ENCODE results near the gene RIMKLA. TPM values are rescaled to one million over a fixed set of nuclear protein-coding genes. Genes with fewer than 3 reads are reported as not detected.

The RIMKLA gene
- total RNA-seq, 2 experiments from 2014 or later: 6.7 to 8.9 TPM

- no peaks in the 10 kb centered on the region for H3K9me3 Mint-ChIP-seq (ENCODE audit: low read depth)
- ATAC-seq: no peak
- no peaks in the 10 kb centered on the region for H3K36me3 Mint-ChIP-seq (ENCODE audit: low read depth)
- POLR2A ChIA-PET: no interaction called here
- peaks cover 2% of the 10 kb centered on the region for H3K27me3 Mint-ChIP-seq
- H3K4me3 Mint-ChIP-seq: no peak overlapping the region
- no peak for DNase-seq
- peaks cover 3% of the 10 kb centered on the region for H3K4me1 Mint-ChIP-seq
- intact Hi-C loops (cut with DNase I, micrococcal nuclease): loop anchor here (5.0 to 10.0 kb wide), 2 partner anchors 232 to 404 kb away; no protein-coding TSS in a partner anchor
- H3K27ac Mint-ChIP-seq: no peak overlapping the region
- CTCF ChIA-PET: no interaction called here
Measured at GRCh38 chr1:42343049-42343448, 37.5 kb upstream of the RIMKLA start.

- intact Hi-C loops (cut with DNase I, micrococcal nuclease): loop anchor here in 1 of 2 experiments (10.0 kb wide), 1 partner anchor 226 kb away; no protein-coding TSS in a partner anchor
- Mint-ChIP-seq H3K9me3 (ENCODE audit: low read depth) (no peaks in the 10 kb centered on the region), H3K36me3 (ENCODE audit: low read depth) (no peaks in the 10 kb centered on the region), H3K27me3 (peaks cover 14% of the 10 kb centered on the region), H3K4me3 (no peak overlapping the region), H3K27ac (no peak overlapping the region), H3K4me1 (no peaks in the 10 kb centered on the region)
- no peak for DNase-seq
- ChIA-PET POLR2A (no interaction called here), CTCF (no interaction called here)
- peak; percentile 47 for ATAC-seq
Measured at GRCh38 chr1:42348498-42348897, 32.1 kb upstream of the RIMKLA start.

- Mint-ChIP-seq H3K4me3 (no peak overlapping the region), H3K27ac (no peak overlapping the region), H3K27me3 (peaks cover 14% of the 10 kb centered on the region), H3K4me1 (no peaks in the 10 kb centered on the region), H3K9me3 (ENCODE audit: low read depth) (no peaks in the 10 kb centered on the region), H3K36me3 (ENCODE audit: low read depth) (no peaks in the 10 kb centered on the region)
- POLR2A ChIA-PET: no interaction called here
- CTCF ChIA-PET: interaction anchor here (0.7 to 1.1 kb wide), 3 partner anchors 12 to 203 kb away, joined by 3 read pairs; no protein-coding TSS in a partner anchor
- ATAC-seq (no peak), DNase-seq (no peak)
- intact Hi-C loops (cut with DNase I, micrococcal nuclease): no loop called here
Measured at GRCh38 chr1:42350086-42350485, 30.5 kb upstream of the RIMKLA start.

GRCh38 chr1:42358791-42359190, 21.8 kb upstream of the RIMKLA start:
- intact Hi-C loops (cut with DNase I, micrococcal nuclease): no loop called here
- Mint-ChIP-seq H3K36me3 (ENCODE audit: low read depth) (no peaks in the 10 kb centered on the region), H3K27ac (peak overlapping the region; percentile 47), H3K9me3 (ENCODE audit: low read depth) (no peaks in the 10 kb centered on the region), H3K4me1 (peaks cover 15% of the 10 kb centered on the region), H3K27me3 (peaks cover 2% of the 10 kb centered on the region), H3K4me3 (no peak overlapping the region)
- POLR2A ChIA-PET: no interaction called here
- DNase-seq: no peak
- CTCF ChIA-PET: no interaction called here
- peak; percentile 63 for ATAC-seq

- intact Hi-C loops (cut with DNase I, micrococcal nuclease): no loop called here
- ATAC-seq (no peak), DNase-seq (no peak)
- CTCF ChIA-PET: no interaction called here
- no peak overlapping the region for H3K4me3 Mint-ChIP-seq
- H3K9me3 Mint-ChIP-seq (ENCODE audit: low read depth): no peaks in the 10 kb centered on the region
- POLR2A ChIA-PET: no interaction called here
- peaks cover 2% of the 10 kb centered on the region for H3K27me3 Mint-ChIP-seq
- peaks cover 15% of the 10 kb centered on the region for H3K4me1 Mint-ChIP-seq
- H3K27ac Mint-ChIP-seq: no peak overlapping the region
- H3K36me3 Mint-ChIP-seq (ENCODE audit: low read depth): no peaks in the 10 kb centered on the region
Measured at GRCh38 chr1:42359466-42359865, 21.1 kb upstream of the RIMKLA start.

GRCh38 chr1:42364089-42364488, 16.5 kb upstream of the RIMKLA start:
- CTCF ChIA-PET: no interaction called here
- no peak for ATAC-seq
- intact Hi-C loops (cut with DNase I, micrococcal nuclease): no loop called here

GRCh38 chr1:42364542-42364941, 16.1 kb upstream of the RIMKLA start:
- no peak for DNase-seq
- intact Hi-C loops (cut with DNase I, micrococcal nuclease): no loop called here
- H3K4me1 Mint-ChIP-seq: peaks cover 6% of the 10 kb centered on the region
- ATAC-seq: no peak
- no peaks in the 10 kb centered on the region for H3K36me3 Mint-ChIP-seq (ENCODE audit: low read depth)
- ChIA-PET CTCF (interaction anchor here (0.5 kb wide), 1 partner anchor 485 kb away, joined by 3 read pairs; no protein-coding TSS in a partner anchor), POLR2A (no interaction called here)
- H3K27ac Mint-ChIP-seq: no peak overlapping the region
- H3K27me3 Mint-ChIP-seq: peaks cover 6% of the 10 kb centered on the region
- H3K9me3 Mint-ChIP-seq (ENCODE audit: low read depth): no peaks in the 10 kb centered on the region
- H3K4me3 Mint-ChIP-seq: no peak overlapping the region

More at GRCh38 chr1:42364089-42364488, 16.5 kb upstream of the RIMKLA start:
- no peak for DNase-seq
- H3K27me3 Mint-ChIP-seq: peaks cover 6% of the 10 kb centered on the region
- peaks cover 9% of the 10 kb centered on the region for H3K4me1 Mint-ChIP-seq
- no peak overlapping the region for H3K27ac Mint-ChIP-seq
- H3K36me3 Mint-ChIP-seq (ENCODE audit: low read depth): no peaks in the 10 kb centered on the region
- POLR2A ChIA-PET: no interaction called here
- no peaks in the 10 kb centered on the region for H3K9me3 Mint-ChIP-seq (ENCODE audit: low read depth)
- H3K4me3 Mint-ChIP-seq: no peak overlapping the region

GRCh38 chr1:42365118-42365517, 15.5 kb upstream of the RIMKLA start:
- ATAC-seq (no peak), DNase-seq (no peak)
- ChIA-PET POLR2A (no interaction called here), CTCF (interaction anchor here (0.5 kb wide), 1 partner anchor 485 kb away, joined by 3 read pairs; no protein-coding TSS in a partner anchor)
- Mint-ChIP-seq H3K27me3 (peaks cover 9% of the 10 kb centered on the region), H3K36me3 (ENCODE audit: low read depth) (no peaks in the 10 kb centered on the region), H3K9me3 (ENCODE audit: low read depth) (no peaks in the 10 kb centered on the region), H3K4me3 (no peak overlapping the region), H3K27ac (no peak overlapping the region), H3K4me1 (peaks cover 4% of the 10 kb centered on the region)
- intact Hi-C loops (cut with DNase I, micrococcal nuclease): no loop called here

- ATAC-seq (no peak), DNase-seq (no peak)
- H3K4me3 Mint-ChIP-seq: no peak overlapping the region
- no peaks in the 10 kb centered on the region for H3K36me3 Mint-ChIP-seq (ENCODE audit: low read depth)
- ChIA-PET POLR2A (interaction anchor here (0.8 kb wide), 1 partner anchor 29 kb away, joined by 4 read pairs; no protein-coding TSS in a partner anchor), CTCF (interaction anchor here (1.0 kb wide), 1 partner anchor 54 kb away, joined by 3 read pairs; no protein-coding TSS in a partner anchor)
- H3K9me3 Mint-ChIP-seq (ENCODE audit: low read depth): no peaks in the 10 kb centered on the region
- H3K27me3 Mint-ChIP-seq: peaks cover 8% of the 10 kb centered on the region
- H3K27ac Mint-ChIP-seq: no peak overlapping the region
- H3K4me1 Mint-ChIP-seq: peaks cover 4% of the 10 kb centered on the region
- intact Hi-C loops (cut with DNase I, micrococcal nuclease): no loop called here
Measured at GRCh38 chr1:42368096-42368795, 12.3 kb upstream of the RIMKLA start.

GRCh38 chr1:42369471-42369870, 11.1 kb upstream of the RIMKLA start:
- peaks cover 8% of the 10 kb centered on the region for H3K27me3 Mint-ChIP-seq
- H3K36me3 Mint-ChIP-seq (ENCODE audit: low read depth): no peaks in the 10 kb centered on the region
- ATAC-seq (no peak), DNase-seq (no peak)
- no peaks in the 10 kb centered on the region for H3K9me3 Mint-ChIP-seq (ENCODE audit: low read depth)
- H3K27ac Mint-ChIP-seq: no peak overlapping the region
- no peaks in the 10 kb centered on the region for H3K4me1 Mint-ChIP-seq
- intact Hi-C loops (cut with DNase I, micrococcal nuclease): no loop called here
- H3K4me3 Mint-ChIP-seq: no peak overlapping the region
- ChIA-PET CTCF (no interaction called here), POLR2A (no interaction called here)

- POLR2A ChIA-PET: interaction anchor here (0.6 kb wide), 1 partner anchor 280 kb away, joined by 4 read pairs; no protein-coding TSS in a partner anchor
- no peak for ATAC-seq
- H3K9me3 Mint-ChIP-seq (ENCODE audit: low read depth): no peaks in the 10 kb centered on the region
- H3K27me3 Mint-ChIP-seq: peaks cover 8% of the 10 kb centered on the region
- H3K4me3 Mint-ChIP-seq: no peak overlapping the region
- intact Hi-C loops (cut with DNase I, micrococcal nuclease): no loop called here
- CTCF ChIA-PET: interaction anchor here (0.8 to 1.0 kb wide), 2 partner anchors 11 to 20 kb away, joined by 3 read pairs; no protein-coding TSS in a partner anchor
- no peak for DNase-seq
- no peaks in the 10 kb centered on the region for H3K36me3 Mint-ChIP-seq (ENCODE audit: low read depth)
- H3K4me1 Mint-ChIP-seq: no peaks in the 10 kb centered on the region
- H3K27ac Mint-ChIP-seq: no peak overlapping the region
Measured at GRCh38 chr1:42370876-42371549, 9.6 kb upstream of the RIMKLA start.

GRCh38 chr1:42372796-42373195, 7.8 kb upstream of the RIMKLA start:
- CTCF ChIA-PET: no interaction called here
- Mint-ChIP-seq H3K9me3 (ENCODE audit: low read depth) (no peaks in the 10 kb centered on the region), H3K36me3 (ENCODE audit: low read depth) (no peaks in the 10 kb centered on the region), H3K27me3 (peaks cover 8% of the 10 kb centered on the region), H3K4me3 (no peak overlapping the region), H3K27ac (no peak overlapping the region), H3K4me1 (no peaks in the 10 kb centered on the region)
- ATAC-seq: no peak
- POLR2A ChIA-PET: no interaction called here
- intact Hi-C loops (cut with DNase I, micrococcal nuclease): no loop called here
- no peak for DNase-seq
